DOHH2 (cell line): ENCODE results near the gene SLC16A10.

Experiments used
- H3F3A ChIP-seq: fragments of 200-600 bp; sonication (generic), shearing (Covaris generic); 2 replicates; pipeline ENCODE4 v1.6.0; 2016; ENCODE audit warnings: antibody characterized with exemption, mild to moderate bottlenecking; ENCODE audit not compliant: control insufficient read depth, insufficient read depth
- H3K27ac ChIP-seq: fragments of 200-600 bp; sonication (generic); 2 replicates; pipeline ENCODE4 v1.5.1; 2014; ENCODE audit warnings: low read depth, mild to moderate bottlenecking, low read length, moderate library complexity
- H3K27me3 ChIP-seq: fragments of 200-600 bp; sonication (generic); 2 replicates; pipeline ENCODE4 v1.6.1; 2014; ENCODE audit warnings: mild to moderate bottlenecking, low read length, mixed read lengths; ENCODE audit not compliant: control insufficient read depth
- H3K36me3 ChIP-seq: fragments of 200-600 bp; sonication (generic); 2 replicates; pipeline ENCODE4 v1.6.1; 2014; ENCODE audit warnings: mild to moderate bottlenecking, low read length, moderate library complexity, mixed read lengths; ENCODE audit not compliant: control insufficient read depth
- H3K4me1 ChIP-seq: fragments of 200-600 bp; sonication (generic); 2 replicates; pipeline ENCODE4 v1.6.1; 2014; ENCODE audit warnings: mild to moderate bottlenecking, low read length, mixed read lengths; ENCODE audit not compliant: control insufficient read depth
- H3K4me2 ChIP-seq: fragments of 200-600 bp; sonication (generic); 2 replicates; pipeline ENCODE4 v1.6.0; 2014; ENCODE audit warnings: mild to moderate bottlenecking, low read length, moderate library complexity
- H3K4me3 ChIP-seq: fragments of 200-600 bp; sonication (generic); 2 replicates; pipeline ENCODE4 v1.5.1; 2014; ENCODE audit warnings: mild to moderate bottlenecking, low read length, mixed read lengths
- H3K79me2 ChIP-seq: fragments of 200-600 bp; sonication (generic); 2 replicates; pipeline ENCODE4 v1.6.1; 2014; ENCODE audit warnings: mild to moderate bottlenecking, low read length, mixed read lengths; ENCODE audit not compliant: control insufficient read depth
- H3K9me2 ChIP-seq: fragments of 200-600 bp; sonication (generic); replicated peaks from 2 replicates; pipeline ENCODE4 v1.6.1; 2014; ENCODE audit warnings: mild to moderate bottlenecking, low read length, mixed read lengths; ENCODE audit not compliant: control insufficient read depth
- H3K9me3 ChIP-seq: fragments of 200-600 bp; sonication (generic); 2 replicates; pipeline ENCODE4 v1.6.1; 2014; ENCODE audit warnings: antibody characterized with exemption, low read length, mixed read lengths; ENCODE audit not compliant: control insufficient read depth, insufficient read depth
- H4K20me1 ChIP-seq: fragments of 200-600 bp; sonication (generic); 2 replicates; pipeline ENCODE4 v1.6.0; 2014; ENCODE audit warnings: low read depth, mild to moderate bottlenecking, antibody characterized with exemption, low read length, moderate library complexity; ENCODE audit not compliant: control insufficient read depth, insufficient read depth
- EZH2phosphoT487 ChIP-seq: fragments of 200-600 bp; sonication (generic); IDR thresholded peaks from 2 replicates; pipeline ENCODE4 v1.6.1; 2017; ENCODE audit warnings: borderline replicate concordance, mild to moderate bottlenecking, antibody characterized with exemption, low read length, moderate library complexity, mixed read lengths
- TF ChIP-seq, protein P1 (sequence below): fragments of 200-600 bp; sonication (generic); IDR thresholded peaks from one replicate; pipeline ENCODE4 v1.5.1; 2014; ENCODE audit warnings: antibody characterized with exemption, mild to moderate bottlenecking, low read depth, low read length; ENCODE audit not compliant: poor library complexity, severe bottlenecking

The SLC16A10 gene

DNA sequence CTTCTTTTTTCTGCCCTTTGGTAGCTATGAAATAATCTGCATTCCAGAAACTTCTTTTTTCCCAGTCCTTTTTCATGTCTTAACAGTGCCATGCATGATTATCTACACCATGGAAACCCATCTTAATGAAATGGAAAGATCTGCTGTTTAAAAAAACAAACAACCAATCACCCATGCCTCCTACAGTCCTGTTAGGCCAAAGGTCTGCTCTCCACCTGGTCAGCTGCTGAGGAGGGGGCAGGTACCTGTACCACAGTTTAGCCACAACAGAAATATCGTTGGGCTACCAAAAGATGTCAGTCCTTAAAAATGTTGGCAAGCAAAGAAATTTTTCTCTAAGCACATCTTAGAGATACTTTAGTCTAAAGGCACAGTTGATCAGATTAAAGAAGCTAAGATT lies 112.6 kb downstream of the SLC16A10 start:
- H3K27ac ChIP-seq, result no peak overlapping the region
- H3K4me2 ChIP-seq, result no peak overlapping the region
- TF ChIP-seq EZH2phosphoT487, result no peak
- TF ChIP-seq, protein P1, sequence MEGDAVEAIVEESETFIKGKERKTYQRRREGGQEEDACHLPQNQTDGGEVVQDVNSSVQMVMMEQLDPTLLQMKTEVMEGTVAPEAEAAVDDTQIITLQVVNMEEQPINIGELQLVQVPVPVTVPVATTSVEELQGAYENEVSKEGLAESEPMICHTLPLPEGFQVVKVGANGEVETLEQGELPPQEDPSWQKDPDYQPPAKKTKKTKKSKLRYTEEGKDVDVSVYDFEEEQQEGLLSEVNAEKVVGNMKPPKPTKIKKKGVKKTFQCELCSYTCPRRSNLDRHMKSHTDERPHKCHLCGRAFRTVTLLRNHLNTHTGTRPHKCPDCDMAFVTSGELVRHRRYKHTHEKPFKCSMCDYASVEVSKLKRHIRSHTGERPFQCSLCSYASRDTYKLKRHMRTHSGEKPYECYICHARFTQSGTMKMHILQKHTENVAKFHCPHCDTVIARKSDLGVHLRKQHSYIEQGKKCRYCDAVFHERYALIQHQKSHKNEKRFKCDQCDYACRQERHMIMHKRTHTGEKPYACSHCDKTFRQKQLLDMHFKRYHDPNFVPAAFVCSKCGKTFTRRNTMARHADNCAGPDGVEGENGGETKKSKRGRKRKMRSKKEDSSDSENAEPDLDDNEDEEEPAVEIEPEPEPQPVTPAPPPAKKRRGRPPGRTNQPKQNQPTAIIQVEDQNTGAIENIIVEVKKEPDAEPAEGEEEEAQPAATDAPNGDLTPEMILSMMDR, result no peak
- H3K79me2 ChIP-seq, result no peaks in the 10 kb centered on the region
- H3K9me3 ChIP-seq, result no peaks in the 10 kb centered on the region
- H3F3A ChIP-seq, result no peaks in the 10 kb centered on the region
- H3K4me3 ChIP-seq, result no peak overlapping the region
- H3K9me2 ChIP-seq, result no peaks in the 10 kb centered on the region
- H4K20me1 ChIP-seq, result no peaks in the 10 kb centered on the region
- no peaks in the 10 kb centered on the region for H3K4me1 ChIP-seq
- H3K36me3 ChIP-seq, result no peaks in the 10 kb centered on the region
- H3K27me3 ChIP-seq, result no peaks in the 10 kb centered on the region

DNA sequence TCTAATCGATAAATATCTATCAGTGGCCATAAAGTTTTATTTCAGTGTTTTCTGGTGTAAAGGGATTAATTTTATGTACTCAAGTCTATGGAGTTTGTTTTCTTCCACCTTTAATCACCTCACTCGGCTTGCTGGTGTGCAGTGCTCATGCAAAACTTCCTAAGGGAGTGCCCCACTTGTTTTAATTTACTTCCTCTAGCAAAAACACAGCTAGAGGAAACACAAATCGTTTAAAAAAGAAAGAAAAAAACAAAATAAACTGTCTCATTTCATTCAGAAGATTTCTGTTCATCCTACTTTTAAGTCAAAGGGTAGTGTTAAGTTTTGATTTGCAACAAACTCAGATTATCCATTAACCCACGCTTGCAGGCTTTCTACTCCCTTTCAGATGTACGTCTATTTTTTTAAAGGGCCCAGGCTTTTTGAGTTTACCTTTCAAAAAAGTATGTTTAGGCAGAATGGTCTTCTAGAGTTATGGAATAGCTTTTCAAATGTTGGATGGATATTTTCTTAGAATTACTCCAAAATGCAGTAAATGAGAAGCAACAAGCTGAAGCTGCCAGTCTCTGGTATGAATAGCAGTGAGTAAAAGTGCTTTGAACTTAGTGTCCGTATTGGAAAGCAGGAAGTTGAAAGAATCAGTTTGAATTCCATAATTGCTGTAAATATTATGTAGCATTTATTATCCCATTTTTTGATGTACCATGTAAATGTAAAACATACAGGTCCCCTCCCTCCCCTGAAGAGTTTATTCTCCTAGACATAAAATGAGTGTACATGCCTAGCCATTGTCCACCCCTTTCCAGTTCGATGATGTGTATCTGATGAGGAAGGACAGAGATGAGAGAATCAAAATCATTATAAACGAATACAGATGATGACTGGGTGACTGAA lies 113.3 kb downstream of the SLC16A10 start:
- no peak overlapping the region for H3K4me3 ChIP-seq
- no peaks in the 10 kb centered on the region for H3K79me2 ChIP-seq
- no peaks in the 10 kb centered on the region for H3K9me2 ChIP-seq
- no peaks in the 10 kb centered on the region for H3K9me3 ChIP-seq
- no peaks in the 10 kb centered on the region for H3F3A ChIP-seq
- H3K27me3 ChIP-seq, result 0 out of 2 replicates have a peak, but pooled peaks cover 3% of the 10 kb centered on the region
- H3K4me1 ChIP-seq, result no peaks in the 10 kb centered on the region
- no peaks in the 10 kb centered on the region for H3K36me3 ChIP-seq
- no peaks in the 10 kb centered on the region for H4K20me1 ChIP-seq
- no peak overlapping the region for H3K27ac ChIP-seq
- no peak overlapping the region for H3K4me2 ChIP-seq
- TF ChIP-seq, protein P1, result no peak
- TF ChIP-seq EZH2phosphoT487, result no peak

DNA sequence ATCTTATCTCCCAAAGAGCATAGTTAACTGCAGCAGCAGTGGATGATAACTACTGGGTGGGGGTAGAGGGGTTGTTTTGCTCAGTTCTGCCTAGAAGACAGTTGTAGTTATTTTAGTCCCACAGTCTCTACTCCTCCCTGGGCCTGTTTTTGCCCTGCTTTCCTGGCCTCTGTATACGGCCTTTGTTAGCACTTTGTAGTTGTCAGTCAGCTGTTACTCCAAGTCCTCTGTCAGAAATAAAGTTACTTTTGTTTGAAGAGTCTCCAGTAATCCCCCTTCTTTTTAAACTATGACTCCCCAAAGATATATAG lies 113.9 kb downstream of the SLC16A10 start:
- H3K4me2 ChIP-seq, result no peak overlapping the region

More for the DNA sequence above, 113.9 kb downstream of the SLC16A10 start:
- no peaks in the 10 kb centered on the region for H3K4me1 ChIP-seq
- H3K79me2 ChIP-seq, result no peaks in the 10 kb centered on the region
- H3K27me3 ChIP-seq, result 0 out of 2 replicates have a peak, but pooled peaks cover 3% of the 10 kb centered on the region
- H3K27ac ChIP-seq, result no peak overlapping the region
- no peaks in the 10 kb centered on the region for H3K9me3 ChIP-seq
- H4K20me1 ChIP-seq, result no peaks in the 10 kb centered on the region
- H3K36me3 ChIP-seq, result no peaks in the 10 kb centered on the region
- TF ChIP-seq, protein P1, result no peak
- TF ChIP-seq EZH2phosphoT487, result no peak
- H3K9me2 ChIP-seq, result no peaks in the 10 kb centered on the region
- H3F3A ChIP-seq, result no peaks in the 10 kb centered on the region
- no peak overlapping the region for H3K4me3 ChIP-seq
